NCI-H524 (cell line): Measurements from ENCODE around the gene RPUSD1.
"Not testable (repeated sequence)": the region's sequence is repeated elsewhere in the genome, so short reads cannot be mapped to it uniquely, and the experiment has no call there.

Source experiments
- DNase-seq, 2 experiments: peaks; one replicate each; lab custom pipeline; 2025; lab: John Stamatoyannopoulos, UW

The RPUSD1 gene, protein sequence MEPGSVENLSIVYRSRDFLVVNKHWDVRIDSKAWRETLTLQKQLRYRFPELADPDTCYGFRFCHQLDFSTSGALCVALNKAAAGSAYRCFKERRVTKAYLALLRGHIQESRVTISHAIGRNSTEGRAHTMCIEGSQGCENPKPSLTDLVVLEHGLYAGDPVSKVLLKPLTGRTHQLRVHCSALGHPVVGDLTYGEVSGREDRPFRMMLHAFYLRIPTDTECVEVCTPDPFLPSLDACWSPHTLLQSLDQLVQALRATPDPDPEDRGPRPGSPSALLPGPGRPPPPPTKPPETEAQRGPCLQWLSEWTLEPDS

DNA sequence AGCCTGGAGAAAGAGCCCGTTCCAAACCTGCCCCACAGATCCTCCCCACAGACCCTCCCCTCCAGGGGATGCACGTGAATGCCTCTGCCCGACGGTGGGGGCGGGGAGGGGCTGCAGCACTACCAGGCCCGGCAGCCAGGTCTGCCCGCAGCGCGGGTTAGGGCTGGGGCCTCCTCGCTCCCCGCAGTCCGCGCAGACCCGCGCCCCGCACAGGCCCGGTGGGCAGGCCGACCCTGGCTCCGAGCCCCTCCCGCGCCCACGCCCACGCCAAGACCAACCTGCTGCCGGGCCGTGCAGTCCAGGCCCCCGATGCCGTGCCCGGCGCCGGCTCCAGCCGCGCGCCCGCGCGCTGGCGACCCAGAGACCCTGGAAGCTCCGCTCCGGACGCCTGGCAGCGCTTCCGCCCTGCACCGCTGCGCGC lies at the start of gene RPUSD1:
TSS of gene RPUSD1 (minus strand) at position 404 of the 421 bp plus-strand sequence. CDS start 644 bp downstream, outside the sequence.
- DNase-seq = peak in 1 of 2 experiments; percentile 43

- not testable (repeated sequence) for DNase-seq
Observed at GRCh38 chr16:836822-837221, 48.6 kb upstream of the RPUSD1 start.

DNA sequence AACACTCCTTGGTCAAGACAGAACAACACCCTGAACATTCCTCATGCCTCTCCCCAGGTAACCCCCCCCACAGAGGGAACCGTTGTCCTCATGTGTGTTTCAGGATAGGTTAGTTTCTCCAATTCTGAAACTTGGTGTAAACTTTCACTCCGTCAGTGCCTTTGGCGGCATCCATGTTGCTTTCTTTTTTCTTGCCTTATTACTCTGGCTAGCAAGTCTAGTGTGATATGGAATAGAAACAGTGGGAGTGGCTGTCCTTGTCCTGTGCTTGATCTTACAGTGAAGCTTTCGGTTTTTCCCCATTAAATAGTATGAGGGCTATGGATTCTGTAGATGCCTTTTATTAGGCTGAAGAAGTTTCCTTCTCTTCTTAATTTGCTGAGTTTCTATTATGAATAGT lies 48.0 kb upstream of the RPUSD1 start:
- DNase-seq = no peak

DNA sequence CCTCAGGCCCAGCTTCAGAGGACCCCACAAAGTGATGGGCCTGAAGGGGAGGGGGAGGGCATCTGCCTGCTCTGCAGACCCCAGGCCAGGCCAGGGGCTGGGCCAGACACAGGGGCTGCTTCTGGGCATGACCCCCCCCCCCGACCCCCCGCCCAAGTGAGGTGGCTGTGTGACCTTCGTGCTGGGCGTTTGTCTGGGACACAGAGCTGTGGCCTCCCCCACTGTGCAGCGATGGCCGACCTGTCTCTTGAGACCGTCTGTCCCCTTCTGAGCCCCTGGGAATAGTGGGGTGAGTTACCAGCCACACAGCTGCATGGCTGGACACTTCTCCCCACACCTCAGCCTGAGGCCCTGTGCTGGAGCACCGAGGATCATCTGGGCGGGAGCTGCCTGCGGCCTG lies 47.2 kb upstream of the RPUSD1 start:
- no peak for DNase-seq

DNA sequence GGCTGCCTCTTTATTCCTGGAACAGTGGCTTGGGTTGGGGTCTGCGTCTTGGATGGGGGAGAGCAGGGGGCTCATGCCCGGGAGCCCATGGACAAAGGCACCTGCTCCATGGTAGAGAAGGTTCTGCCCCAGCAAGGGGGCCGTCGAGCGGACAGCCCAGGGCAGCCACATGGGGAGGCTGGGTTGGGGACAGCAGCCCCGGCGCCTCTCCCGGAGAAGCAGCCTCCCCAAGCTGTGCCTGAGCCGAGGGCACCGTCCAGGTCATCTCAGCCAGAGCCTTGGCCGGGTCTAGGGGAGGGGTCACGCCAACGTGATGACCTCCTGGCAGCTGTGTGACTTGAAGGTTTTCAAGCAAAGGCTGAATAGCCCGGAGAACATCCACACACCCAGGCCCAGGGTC lies 45.2 kb upstream of the RPUSD1 start:
- no peak for DNase-seq

DNA sequence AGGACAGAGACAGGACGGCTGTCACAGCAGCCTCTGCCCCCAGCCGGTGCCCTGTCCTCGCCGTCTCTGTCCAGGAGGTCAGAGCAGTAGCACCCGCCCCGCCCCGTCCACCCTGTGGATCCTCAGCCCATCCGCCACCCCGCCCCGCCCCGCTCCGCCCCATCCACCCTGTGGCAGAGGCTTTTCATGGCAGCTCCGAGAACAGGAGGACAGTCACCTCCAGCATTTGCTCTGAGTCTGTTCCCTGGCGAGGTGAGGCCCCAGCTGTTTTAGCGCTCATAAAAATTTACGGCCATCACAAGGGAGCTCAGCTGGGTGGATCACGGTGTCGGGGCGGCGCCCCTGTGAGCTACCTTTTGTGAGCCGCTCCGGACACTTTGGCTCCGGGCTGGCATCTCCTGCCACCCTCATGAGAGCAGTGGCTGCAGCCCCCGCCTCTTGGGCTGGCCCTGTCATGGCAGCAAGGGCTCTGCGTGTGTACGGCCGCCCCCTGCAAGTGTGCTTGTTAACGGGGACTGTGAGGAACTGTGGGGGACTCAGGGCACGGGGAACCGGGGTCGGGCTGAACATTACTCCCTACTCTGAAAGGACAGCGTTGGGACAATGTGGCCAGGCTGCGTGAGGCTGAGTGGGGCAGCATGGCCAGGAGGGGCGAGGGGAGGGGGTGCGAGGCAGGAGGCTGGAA lies 44.6 kb upstream of the RPUSD1 start:
- DNase-seq = no peak

DNA sequence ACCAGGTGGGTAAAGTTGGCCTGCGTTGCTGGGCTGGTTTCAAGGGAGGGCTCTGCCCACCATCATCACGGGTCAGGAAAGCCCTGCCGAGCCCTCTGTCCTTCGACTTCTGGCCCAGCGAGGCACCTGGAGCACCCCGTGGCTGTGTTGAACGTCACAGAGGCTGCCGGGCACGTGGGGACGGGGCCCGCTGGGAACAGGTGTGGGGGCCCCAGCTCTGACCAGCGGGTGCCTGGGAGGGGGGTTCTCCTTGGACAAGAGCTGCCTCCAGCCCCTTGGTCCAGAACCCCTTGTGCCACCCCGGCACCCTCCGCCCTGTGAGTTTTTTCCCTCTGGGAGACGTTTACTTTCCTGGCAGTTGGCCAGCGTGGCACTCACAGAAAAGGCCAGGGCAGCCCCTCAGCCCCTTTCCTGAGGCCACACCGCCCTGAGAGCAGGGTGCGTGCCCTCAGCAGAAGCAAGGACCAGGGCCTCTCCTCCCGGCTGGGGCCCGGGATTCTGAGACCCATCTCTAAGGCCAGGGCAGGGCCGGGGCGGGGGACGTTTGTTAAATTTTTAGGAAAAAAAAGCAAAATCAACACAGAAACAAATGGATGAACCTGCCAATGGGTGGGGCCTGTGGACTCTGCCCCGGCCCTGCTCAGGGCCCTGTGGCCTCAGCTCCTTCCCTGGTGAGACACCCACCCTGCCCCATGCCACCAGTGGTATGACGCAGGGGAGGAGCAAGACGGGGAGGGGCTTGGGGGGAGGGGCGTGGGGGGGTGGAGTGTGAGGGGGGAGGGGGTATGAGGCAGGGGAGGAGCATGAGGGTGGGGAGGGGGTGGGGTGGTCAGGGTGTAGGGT lies 43.6 kb upstream of the RPUSD1 start:
- no peak for DNase-seq

DNA sequence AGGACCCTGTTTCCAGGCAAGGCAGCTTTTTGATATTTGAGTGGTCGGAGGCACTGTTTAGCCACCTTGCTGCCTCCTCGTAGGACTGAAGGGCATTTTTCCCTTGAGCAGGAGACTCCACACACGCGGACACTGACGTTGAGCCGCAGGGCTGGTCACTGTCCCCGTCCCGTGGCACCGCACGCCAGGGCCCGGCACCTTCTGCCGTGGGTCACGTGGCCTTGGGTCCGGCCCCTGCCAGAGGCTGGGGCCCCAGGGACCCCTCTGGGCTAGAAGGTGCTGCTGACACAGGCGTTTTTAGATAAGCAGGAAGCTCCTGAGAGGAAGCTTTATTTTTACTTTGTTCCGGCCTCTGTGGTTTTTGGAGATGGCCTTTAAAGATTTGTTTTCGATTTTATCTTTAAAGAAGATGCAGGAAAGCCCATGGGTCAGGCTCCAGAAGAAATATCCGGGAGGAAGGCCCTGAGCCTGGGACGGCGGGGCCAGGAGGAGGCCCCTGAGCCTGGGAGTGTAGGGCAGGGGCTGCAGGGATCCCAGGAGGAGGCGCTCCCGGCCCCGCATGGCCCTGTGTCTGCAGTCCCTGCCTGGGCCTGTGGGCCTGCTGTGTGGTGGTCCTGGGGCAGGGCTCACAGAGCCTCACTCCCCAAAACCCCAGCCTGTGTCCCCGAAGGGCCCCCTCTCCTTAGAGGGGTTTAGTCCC lies 42.8 kb upstream of the RPUSD1 start:
- no peak for DNase-seq

DNA sequence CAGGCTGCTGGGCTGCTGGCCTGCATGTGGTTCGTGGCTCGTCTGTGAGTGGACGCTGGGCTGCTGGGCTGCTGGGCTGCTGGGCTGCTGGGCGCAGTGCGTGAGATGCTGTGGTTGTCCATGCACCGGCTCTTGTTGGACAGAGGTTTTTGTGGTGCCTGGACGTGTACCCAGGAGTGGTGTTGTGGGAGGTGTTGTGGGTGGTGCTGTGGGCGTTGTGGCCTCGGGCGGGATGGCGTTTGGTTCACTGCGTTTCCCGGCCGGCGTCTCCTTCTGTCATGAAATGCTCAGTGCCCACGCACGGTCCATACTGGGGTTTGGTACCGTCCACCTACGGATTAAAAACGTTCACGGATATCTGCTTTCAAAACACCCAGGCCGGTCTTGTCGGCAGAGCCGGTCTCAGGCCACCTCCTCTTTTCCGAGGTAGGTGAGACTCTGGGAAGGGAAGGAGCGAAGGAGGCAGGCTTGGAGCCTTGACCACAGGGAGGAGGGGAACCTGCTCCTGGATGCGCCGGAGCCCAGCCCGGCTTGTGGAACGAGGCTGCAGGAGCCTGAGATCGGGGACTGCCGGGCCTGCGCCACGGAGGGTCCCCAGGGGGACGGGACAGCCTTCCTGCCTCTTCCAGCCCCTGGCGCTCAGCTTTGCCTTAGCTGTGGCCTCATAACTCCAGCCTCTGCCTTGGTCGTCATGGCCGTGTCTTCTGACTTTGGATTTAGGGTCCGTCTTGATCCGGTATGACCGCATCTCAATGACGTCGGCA lies 42.1 kb upstream of the RPUSD1 start:
- DNase-seq = no peak

DNA sequence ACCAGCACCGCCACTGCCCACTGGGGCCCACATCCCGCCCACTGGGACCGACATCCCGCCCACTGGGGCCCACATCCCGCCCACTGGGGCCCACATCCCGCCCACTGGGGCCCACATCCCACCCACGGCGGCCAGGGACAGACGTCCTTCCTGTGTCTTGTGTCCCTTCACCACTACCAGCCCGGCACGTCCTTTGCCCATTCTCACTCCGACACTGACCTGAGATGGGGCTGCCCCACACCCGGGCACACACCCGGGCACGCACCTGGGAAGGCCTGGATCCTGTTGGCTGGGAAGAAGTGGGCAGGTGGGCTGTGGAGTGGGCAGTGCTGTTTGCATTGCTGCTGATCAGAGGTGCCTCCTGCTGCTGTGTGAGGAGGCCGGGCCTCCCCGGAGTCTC lies 40.7 kb upstream of the RPUSD1 start:
- DNase-seq = no peak

- no peak for DNase-seq
Observed at GRCh38 chr16:827513-827912, 39.3 kb upstream of the RPUSD1 start.

DNA sequence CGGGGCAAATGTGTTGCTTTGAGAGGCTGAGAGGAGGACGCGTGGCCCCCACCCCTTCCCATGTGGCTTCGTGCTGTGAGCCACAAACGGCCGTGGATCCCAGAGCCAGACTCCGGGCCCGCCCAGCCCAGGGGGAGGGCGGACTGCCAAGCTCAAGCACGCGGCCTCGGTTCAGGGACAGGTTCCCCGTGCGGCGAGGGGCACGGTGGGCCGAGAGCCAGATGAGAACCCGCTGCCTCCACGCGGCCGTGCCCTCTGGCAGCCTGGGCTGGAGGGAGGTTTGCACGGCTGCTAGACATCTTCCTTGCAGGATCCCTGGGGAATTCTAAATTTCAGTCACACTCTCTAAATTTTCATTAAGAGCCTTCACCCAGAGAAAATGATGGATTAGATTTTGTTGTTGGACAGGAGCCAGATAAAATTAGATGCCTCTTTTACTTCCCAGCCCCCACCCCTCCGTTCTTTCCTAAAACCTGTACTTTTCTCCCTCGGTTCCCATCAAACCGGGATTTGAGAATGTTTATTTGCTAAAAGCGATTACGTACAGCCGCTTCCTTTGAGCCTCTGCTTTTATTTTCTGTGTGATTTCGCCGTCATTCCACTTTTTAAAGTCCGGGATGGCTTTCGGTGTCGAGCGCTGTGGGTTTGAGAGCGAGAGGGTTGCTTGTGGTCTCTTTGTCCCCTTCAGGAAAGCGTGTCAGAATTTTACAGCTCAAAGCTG lies 37.3 kb upstream of the RPUSD1 start:
- peak in 1 of 2 experiments; percentile 66 for DNase-seq

DNA sequence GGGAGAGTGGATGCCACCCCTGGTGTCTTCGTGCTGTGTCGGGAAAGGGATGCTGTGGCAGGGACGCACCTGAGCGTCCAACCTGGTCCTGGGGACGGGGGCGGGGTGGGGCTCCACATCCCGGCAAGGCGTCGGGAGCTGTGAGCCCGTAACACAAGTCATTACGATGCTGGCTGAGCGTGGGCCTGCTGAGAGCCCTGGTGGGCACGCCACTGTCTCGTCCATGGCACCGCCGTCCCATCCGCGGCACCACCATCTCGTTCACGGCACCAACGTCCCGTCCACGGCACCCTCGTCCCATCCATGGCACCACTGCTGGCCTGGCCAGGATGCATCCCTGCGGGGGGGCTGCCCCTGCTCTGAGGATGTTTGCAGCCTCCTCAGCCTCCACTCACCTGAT lies 36.4 kb upstream of the RPUSD1 start:
- no peak for DNase-seq

DNA sequence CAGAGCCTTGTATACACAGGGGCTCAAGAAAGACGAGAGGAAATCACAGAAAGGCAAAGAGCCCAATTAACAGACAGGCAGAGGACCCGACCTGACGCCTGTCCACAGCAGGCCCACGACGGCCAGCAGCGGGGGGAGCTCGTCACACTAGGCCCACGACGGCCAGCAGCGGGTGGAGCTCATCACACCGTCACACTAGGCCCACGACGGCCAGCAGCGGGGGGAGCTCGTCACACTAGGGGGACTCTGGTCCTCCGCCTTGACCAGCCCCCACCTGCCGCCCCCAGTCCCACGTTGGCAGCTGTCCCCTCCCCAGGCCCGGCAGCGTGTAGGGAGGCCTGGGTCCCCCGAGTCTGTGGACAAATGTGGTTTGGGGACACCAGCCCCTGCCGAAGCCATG lies 36.0 kb upstream of the RPUSD1 start:
- no peak for DNase-seq

- no peak for DNase-seq
Observed at GRCh38 chr16:822909-823297, 34.7 kb upstream of the RPUSD1 start.

GRCh38 chr16:822174-822908 lies 34.2 kb upstream of the RPUSD1 start:
- DNase-seq = no peak

GRCh38 chr16:821751-822150 lies 33.6 kb upstream of the RPUSD1 start:
- no peak for DNase-seq

DNA sequence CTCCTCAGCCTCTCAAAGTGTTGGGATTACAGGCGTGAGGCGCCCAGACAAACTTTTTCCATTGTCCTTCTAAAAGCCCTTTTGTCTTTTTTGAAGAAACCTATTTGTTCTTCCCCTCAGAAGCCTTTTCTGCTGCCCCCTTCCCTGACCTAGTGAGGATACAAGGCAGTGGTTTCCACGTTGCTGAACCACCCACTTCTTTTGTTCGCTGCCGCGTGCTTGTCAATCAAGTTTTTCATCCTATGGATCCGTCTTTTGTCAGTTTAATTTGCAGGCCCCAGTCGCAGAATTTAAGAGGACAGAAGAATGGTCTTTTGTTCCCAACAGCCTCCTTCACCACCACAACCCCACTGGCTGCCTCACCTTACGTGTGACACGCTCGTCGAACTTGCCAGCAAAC lies 32.6 kb upstream of the RPUSD1 start:
- DNase-seq = no peak

GRCh38 chr16:820044-820408 lies 31.8 kb upstream of the RPUSD1 start:
- DNase-seq = not testable (repeated sequence)
